GM12892 (cell line): ENCODE data around the gene PRIM2.
"Not testable (repeated sequence)": the region's sequence is repeated elsewhere in the genome, so short reads cannot be mapped to it uniquely, and the experiment has no call there.

Experiments
- DNase-seq: peaks from one replicate; pipeline ENCODE4 v3.0.0; 2011; ENCODE audit not compliant: insufficient read length
- FAIRE-seq: peaks from 2 replicates; lab custom pipeline; 2011; peaks lifted over from hg19 to GRCh38; lab: Jason Lieb, UNC
- POLR2A ChIP-seq: IDR thresholded peaks from 2 replicates; pipeline ENCODE4 v1.6.1; 2011; ENCODE audit warnings: low read depth, low read length, control low read depth
- POLR2AphosphoS5 ChIP-seq: IDR thresholded peaks from 2 replicates; pipeline ENCODE4 v1.6.1; 2011; ENCODE audit warnings: low read depth, low read length, control low read depth
- TAF1 ChIP-seq: IDR thresholded peaks from 2 replicates; pipeline ENCODE4 v1.6.1; 2011; ENCODE audit warnings: low read depth, mild to moderate bottlenecking, control low read depth, low read length, borderline replicate concordance

Gene PRIM2

GRCh38 chr6:57432919-57433684 lies 115.7 kb downstream of the PRIM2 start:
- DNase-seq: no peak
- no peak for FAIRE-seq
- TF ChIP-seq POLR2AphosphoS5: no peak
- no peak for TF ChIP-seq TAF1
- TF ChIP-seq POLR2A: no peak

GRCh38 chr6:57433790-57434189 lies 116.4 kb downstream of the PRIM2 start:
- not testable (repeated sequence) for FAIRE-seq, DNase-seq

GRCh38 chr6:57434944-57435343 lies 117.5 kb downstream of the PRIM2 start:
- TF ChIP-seq POLR2A: no peak
- no peak for TF ChIP-seq POLR2AphosphoS5
- no peak for TF ChIP-seq TAF1
- FAIRE-seq (no peak), DNase-seq (no peak)

DNA sequence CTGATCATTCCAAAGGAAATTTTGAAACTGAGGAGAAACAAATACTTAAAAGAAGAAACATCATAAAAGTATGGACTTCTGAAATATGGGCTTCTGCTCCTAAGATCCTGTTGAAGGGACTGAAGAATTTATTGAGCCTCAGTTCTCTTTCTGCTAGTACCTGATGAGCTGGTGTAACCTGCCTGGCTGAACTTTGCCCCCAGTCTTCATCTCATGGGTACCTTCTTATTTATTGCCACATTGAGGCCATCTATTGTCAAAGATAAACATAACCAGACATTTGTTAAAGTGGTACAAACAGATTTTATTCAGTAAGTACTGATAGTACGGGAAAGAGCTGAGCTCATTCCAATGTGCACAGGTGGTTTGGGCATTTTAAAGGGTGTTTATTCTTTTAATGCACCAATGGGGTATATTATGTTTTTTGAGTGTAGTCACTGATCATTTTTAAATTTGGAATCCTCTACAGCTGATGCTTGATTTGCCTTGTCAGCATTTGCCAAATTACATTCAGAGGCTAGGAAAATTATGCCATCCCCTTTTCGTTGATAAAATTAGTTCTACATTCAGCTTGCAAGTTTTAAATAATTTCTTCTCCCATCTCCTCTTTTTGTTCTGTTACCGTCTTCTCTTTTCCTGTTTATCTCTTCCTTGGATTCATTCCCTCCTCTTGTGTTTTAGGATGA lies 118.2 kb downstream of the PRIM2 start:
- FAIRE-seq: no peak
- TF ChIP-seq POLR2AphosphoS5: no peak
- TF ChIP-seq TAF1: no peak
- TF ChIP-seq POLR2A: no peak
- DNase-seq: no peak

DNA sequence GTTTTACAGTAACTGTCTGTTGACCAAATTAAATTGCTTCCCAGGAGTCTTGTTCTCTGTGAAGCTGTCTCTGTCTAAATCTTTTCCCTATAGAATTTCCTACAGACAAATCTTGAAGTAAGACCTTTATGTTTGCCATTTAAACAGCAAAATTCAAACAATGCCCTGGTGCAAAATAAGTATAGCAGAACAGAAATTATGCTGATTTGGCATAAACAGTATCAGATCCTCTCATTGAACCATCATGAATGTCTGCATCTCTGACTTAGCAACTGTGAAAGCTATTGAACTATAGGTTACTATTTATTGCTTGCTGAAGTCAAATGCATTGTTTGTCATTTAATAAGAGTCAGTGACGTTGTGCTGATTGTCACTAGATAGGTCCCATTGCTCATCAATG lies 123.3 kb downstream of the PRIM2 start:
- DNase-seq, FAIRE-seq: not testable (repeated sequence)

GRCh38 chr6:57442133-57442532 lies 124.7 kb downstream of the PRIM2 start:
- FAIRE-seq: not testable (repeated sequence)

GRCh38 chr6:57443181-57443580 lies 125.8 kb downstream of the PRIM2 start:
- not testable (repeated sequence) for DNase-seq, FAIRE-seq

More at GRCh38 chr6:57442133-57442532, 124.7 kb downstream of the PRIM2 start:
- DNase-seq: not testable (repeated sequence)

DNA sequence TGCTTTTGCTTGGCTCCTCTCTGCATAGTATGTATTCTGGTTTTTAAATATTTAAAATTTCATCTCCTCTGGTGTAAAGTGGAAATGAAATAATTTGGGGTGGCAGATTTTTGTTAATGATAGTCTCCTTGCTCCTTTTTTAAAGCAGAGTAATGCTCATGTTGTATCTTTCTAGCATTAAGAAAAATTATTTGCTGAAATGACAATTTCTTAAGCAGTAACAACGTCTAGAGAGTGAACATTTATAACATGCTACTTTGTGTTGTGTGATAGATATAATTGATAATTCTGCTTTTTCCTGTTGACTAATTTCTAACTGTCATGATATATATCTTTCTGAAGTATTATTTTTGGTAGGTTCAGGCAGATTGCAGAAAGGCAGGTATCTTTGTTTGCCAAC lies 127.4 kb downstream of the PRIM2 start:
- DNase-seq, FAIRE-seq: not testable (repeated sequence)

- not testable (repeated sequence) for FAIRE-seq, DNase-seq
Measured at GRCh38 chr6:57445379-57445778, 127.9 kb downstream of the PRIM2 start.

DNA sequence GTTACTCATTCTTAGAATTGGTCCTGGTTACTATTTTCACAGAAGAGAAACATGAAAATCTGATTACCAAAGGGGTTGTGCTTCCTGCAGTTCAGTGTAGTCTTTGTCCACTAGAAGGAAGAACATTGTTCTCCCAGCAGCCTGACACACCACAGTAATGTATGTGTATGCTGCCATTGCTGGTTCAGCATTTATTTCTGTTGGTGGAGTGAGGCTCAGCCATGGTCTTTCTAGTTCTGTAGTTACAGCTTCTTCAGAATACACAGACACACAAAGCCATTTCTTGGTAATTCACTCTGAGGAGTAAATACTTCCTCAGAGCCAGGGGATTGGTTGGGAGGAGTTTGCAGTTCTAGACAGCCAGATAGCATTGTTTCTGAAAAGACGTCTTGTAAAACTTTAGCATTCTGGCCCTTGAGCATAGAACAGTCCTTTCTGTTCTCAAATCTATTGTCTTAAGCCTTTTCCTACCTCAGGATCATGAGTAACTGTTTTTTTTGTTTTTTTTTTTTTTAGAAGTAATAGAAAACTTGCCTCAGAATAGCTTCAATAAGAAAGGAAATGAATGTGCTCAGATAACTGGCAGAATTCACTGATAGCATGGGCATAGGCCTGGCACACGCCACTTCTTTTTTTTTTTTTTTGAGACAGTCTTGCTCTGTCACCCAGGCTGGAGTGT lies 128.5 kb downstream of the PRIM2 start:
- not testable (repeated sequence) for DNase-seq, FAIRE-seq

- FAIRE-seq, DNase-seq: not testable (repeated sequence)
Measured at GRCh38 chr6:57449496-57450066, 132.2 kb downstream of the PRIM2 start.

- not testable (repeated sequence) for FAIRE-seq
Measured at GRCh38 chr6:57459781-57460180, 142.4 kb downstream of the PRIM2 start.

DNA sequence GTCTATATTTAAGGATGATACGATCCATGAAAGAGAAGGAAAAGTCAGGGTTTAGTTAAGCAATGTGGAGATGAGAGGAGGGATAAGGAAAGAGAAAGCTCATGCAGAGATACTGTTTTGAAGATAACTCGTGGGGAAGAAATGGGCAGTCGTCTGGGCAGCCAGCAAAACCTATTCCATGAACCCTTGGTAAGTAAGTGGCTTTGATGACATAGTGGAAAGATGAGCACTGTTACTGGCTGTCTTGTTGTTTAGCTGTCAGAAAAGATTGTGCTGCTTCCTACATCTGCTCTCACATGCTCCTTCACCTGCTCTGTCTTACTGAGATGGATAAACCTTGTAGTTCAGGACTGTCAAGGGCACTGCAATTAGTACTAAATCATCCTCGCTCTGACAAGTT lies 143.6 kb downstream of the PRIM2 start:
- not testable (repeated sequence) for DNase-seq, FAIRE-seq

More at GRCh38 chr6:57459781-57460180, 142.4 kb downstream of the PRIM2 start:
- DNase-seq: not testable (repeated sequence)

GRCh38 chr6:57463809-57464208 lies 146.4 kb downstream of the PRIM2 start:
- DNase-seq, FAIRE-seq: not testable (repeated sequence)

DNA sequence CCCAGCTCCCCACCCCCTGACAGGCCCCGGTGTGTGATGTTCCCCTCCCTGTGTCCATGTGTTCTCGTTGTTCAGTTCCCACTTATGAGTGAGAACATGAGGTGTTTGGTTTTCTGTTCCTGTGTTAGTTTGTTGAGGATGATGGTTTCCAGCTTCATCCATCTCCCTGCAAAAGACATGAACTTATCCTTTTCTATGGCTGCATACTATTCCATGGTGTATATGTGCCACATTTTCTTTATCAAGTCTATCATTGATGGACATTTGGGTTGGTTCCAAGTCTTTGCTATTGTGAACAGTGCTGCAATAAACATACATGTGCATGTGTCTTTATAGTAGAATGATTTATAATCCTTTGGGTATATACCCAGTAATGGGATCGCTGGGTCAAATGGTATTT lies 148.5 kb downstream of the PRIM2 start:
- not testable (repeated sequence) for FAIRE-seq, DNase-seq
